ENCODE measurements around the gene CDC16.

The CDC16 gene

DNA sequence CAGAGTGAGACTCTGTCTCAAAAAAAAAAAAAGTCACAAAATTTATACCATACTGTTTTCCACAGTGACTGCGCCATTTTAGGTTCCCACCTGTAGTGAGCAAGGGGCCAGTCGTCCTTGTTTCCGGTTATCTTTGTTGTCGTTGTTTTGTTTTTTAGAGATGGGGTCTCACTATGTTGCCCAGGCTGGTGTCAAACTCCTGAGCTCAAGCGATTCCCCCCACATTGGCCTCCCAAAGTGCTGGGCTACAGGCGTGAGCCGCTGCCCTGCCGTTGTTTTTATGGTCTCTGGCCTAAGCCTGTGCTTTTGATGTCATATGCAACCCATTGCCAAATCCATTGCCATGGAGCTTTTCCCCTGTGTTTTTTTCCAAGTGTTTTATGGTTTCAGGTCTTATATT lies 50.0 kb downstream of the CDC16 start:
- Histone ChIP-seq H3K9me3 (ENCODE audit: control insufficient read depth, insufficient read depth, low read length) (no peaks in the 10 kb centered on the region), H3K36me3 (ENCODE audit: control insufficient read depth, insufficient read depth, low read length) (peaks cover 14% of the 10 kb centered on the region), H3K4me1 (ENCODE audit: control insufficient read depth, insufficient read depth, low read length) (no peaks in the 10 kb centered on the region), H3K9ac (ENCODE audit: low read depth, low read length) (no peak overlapping the region), H3K27me3 (ENCODE audit: control insufficient read depth, insufficient read depth, low read length) (no peaks in the 10 kb centered on the region), H3K4me3 (ENCODE audit: low read depth, low read length) (no peak overlapping the region)

DNA sequence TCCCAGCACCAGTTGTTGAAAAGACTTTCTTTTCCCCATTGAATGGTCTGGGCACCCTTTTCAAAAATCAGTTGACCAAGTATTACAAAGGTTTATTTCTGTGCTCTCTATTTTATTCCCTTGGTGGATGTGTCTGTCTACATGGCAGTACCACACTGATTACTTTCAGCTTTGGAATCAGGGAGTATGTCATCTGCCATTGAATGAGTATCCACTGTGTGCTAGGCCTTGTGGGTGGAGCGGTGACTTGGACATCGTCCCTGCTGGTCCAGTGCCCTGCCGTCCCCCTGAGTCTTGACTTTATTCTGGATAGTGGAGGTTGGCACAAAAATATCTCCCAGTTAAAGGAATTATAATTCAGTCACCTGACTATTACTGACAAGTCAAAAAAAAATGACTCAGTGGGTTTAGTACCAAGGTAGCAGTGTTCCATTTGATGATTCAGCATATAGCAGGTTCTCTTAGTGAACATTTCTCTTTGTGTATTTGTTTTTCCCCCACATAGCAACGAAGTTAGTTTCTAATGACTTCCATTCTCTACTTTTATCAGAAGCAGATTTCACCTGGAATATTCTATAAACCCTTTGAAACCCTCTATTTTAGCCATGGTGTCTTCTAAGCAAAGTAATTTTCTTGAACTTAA lies 50.6 kb downstream of the CDC16 start:
- peaks cover 14% of the 10 kb centered on the region for H3K36me3 ChIP-seq (ENCODE audit: control insufficient read depth, insufficient read depth, low read length)
- H3K9ac ChIP-seq (ENCODE audit: low read depth, low read length) = no peak overlapping the region
- no peaks in the 10 kb centered on the region for H3K4me1 ChIP-seq (ENCODE audit: control insufficient read depth, insufficient read depth, low read length)
- H3K4me3 ChIP-seq (ENCODE audit: low read depth, low read length) = no peak overlapping the region
- H3K9me3 ChIP-seq (ENCODE audit: control insufficient read depth, insufficient read depth, low read length) = no peaks in the 10 kb centered on the region
- no peaks in the 10 kb centered on the region for H3K27me3 ChIP-seq (ENCODE audit: control insufficient read depth, insufficient read depth, low read length)

DNA sequence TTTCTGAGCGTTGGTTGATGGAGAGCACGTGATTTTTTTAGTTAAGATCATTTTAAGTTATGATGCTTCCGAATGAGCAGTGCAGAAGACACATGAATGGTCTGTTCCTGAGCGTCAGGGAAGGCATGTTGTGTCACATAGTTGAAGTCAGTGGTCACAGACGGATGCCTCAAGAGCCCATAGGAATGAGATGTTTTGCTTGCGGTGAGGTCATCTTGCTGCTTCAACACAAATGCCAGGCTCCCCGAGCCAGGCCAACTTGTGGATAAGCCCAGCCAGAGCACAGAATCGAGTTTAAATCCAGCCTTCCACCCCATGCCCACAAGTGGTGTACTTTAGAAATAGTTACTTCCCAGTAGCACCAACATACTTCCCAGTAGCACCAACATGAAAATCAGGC lies 52.1 kb downstream of the CDC16 start:
- Histone ChIP-seq H3K27me3 (ENCODE audit: control insufficient read depth, insufficient read depth, low read length) (no peaks in the 10 kb centered on the region), H3K36me3 (ENCODE audit: control insufficient read depth, insufficient read depth, low read length) (peaks cover 14% of the 10 kb centered on the region), H3K9ac (ENCODE audit: low read depth, low read length) (no peak overlapping the region), H3K4me1 (ENCODE audit: control insufficient read depth, insufficient read depth, low read length) (no peaks in the 10 kb centered on the region), H3K9me3 (ENCODE audit: control insufficient read depth, insufficient read depth, low read length) (no peaks in the 10 kb centered on the region), H3K4me3 (ENCODE audit: low read depth, low read length) (no peak overlapping the region)

DNA sequence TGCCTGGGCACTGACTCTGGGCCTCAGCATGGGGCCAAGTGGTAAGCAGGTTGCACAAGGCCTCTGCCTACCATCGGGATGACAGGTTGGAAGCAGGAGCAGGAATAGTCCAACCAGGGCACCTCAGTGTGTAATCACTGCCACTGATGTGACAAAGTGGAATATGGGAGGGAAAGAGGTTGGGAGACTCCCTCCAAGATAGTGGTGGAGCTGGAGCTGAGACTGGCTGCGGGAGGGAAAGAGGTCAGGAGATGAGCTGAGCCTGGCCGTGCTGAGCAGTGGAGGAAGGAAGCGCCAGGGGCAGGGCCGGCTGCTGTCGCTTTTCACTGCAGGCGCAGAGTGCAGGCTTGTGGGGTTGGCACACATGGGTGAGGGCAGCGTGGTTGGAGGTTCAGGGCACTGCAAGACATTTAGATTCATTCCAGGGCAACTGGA lies 53.5 kb downstream of the CDC16 start:
- peaks cover 21% of the 10 kb centered on the region for H3K36me3 ChIP-seq (ENCODE audit: control insufficient read depth, insufficient read depth, low read length)
- no peak overlapping the region for H3K9ac ChIP-seq (ENCODE audit: low read depth, low read length)
- H3K4me1 ChIP-seq (ENCODE audit: control insufficient read depth, insufficient read depth, low read length) = no peaks in the 10 kb centered on the region
- H3K9me3 ChIP-seq (ENCODE audit: control insufficient read depth, insufficient read depth, low read length) = no peaks in the 10 kb centered on the region
- H3K4me3 ChIP-seq (ENCODE audit: low read depth, low read length) = no peak overlapping the region
- no peaks in the 10 kb centered on the region for H3K27me3 ChIP-seq (ENCODE audit: control insufficient read depth, insufficient read depth, low read length)

DNA sequence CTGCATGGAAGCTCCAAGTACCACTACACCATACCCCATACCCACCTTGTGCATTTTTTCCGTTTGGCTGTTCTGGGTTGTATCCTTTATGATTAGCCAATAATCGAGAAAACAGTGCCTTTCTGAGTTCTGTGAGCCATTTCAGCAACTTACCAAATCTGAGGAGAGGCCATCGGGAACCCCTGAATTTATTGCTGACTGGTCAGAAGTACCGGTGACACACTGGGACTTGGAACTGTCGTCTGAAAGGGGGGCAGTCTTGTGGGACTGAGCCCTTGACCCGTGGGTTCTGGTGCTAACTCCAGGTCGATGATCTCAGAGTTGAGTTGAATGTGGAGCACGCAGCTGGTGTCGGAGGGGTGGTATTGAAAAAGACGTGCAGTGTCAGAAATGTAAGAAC lies 61.8 kb downstream of the CDC16 start:
- peaks cover 14% of the 10 kb centered on the region for H3K36me3 ChIP-seq (ENCODE audit: control insufficient read depth, insufficient read depth, low read length)
- no peaks in the 10 kb centered on the region for H3K4me1 ChIP-seq (ENCODE audit: control insufficient read depth, insufficient read depth, low read length)
- no peak overlapping the region for H3K4me3 ChIP-seq (ENCODE audit: low read depth, low read length)
- no peaks in the 10 kb centered on the region for H3K27me3 ChIP-seq (ENCODE audit: control insufficient read depth, insufficient read depth, low read length)
- no peak overlapping the region for H3K9ac ChIP-seq (ENCODE audit: low read depth, low read length)
- no peaks in the 10 kb centered on the region for H3K9me3 ChIP-seq (ENCODE audit: control insufficient read depth, insufficient read depth, low read length)

DNA sequence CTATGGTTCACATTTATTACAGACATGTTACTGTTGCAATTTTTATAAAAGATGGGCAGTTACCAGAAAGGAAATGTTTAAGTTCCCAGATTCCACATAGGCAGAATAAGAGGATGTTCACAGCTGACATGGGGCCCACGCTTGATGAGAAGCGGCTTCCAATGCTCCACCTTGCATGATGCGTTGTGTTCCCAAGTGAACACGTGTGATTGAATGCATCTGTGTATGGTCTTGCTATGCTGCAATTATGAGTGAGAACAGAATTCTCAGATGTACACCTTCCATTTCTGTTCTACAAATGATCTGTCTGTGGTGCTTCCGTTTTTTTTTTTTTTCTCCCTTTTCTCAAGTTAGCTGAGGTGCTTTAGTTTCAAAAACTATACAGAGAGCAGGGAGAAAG lies 62.2 kb downstream of the CDC16 start:
- Histone ChIP-seq H3K4me1 (ENCODE audit: control insufficient read depth, insufficient read depth, low read length) (no peaks in the 10 kb centered on the region), H3K36me3 (ENCODE audit: control insufficient read depth, insufficient read depth, low read length) (peaks cover 17% of the 10 kb centered on the region), H3K9ac (ENCODE audit: low read depth, low read length) (no peak overlapping the region), H3K9me3 (ENCODE audit: control insufficient read depth, insufficient read depth, low read length) (no peaks in the 10 kb centered on the region), H3K4me3 (ENCODE audit: low read depth, low read length) (no peak overlapping the region), H3K27me3 (ENCODE audit: control insufficient read depth, insufficient read depth, low read length) (no peaks in the 10 kb centered on the region)

DNA sequence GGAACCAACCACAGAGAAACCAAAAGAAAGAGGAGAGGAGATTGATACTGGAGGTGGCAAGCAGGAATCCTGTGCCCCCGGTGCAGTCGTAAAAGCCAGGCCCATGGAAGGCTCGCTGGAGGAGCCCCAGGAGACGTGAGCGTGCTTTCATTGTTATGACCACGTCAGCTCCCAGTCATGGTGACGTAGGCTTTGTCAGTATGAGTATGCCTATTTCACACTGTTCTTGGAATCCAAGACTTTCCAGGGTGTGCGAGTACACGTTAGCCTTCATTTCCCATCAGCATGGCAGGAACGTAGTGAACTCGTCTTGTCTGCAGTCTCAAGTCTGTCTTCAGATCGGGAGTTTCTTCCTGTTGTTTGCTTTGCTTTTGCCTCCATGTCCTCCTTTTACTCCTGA lies 64.2 kb downstream of the CDC16 start:
- Histone ChIP-seq H3K4me3 (ENCODE audit: low read depth, low read length) (no peak overlapping the region), H3K36me3 (ENCODE audit: control insufficient read depth, insufficient read depth, low read length) (peaks cover 14% of the 10 kb centered on the region), H3K4me1 (ENCODE audit: control insufficient read depth, insufficient read depth, low read length) (no peaks in the 10 kb centered on the region)

DNA sequence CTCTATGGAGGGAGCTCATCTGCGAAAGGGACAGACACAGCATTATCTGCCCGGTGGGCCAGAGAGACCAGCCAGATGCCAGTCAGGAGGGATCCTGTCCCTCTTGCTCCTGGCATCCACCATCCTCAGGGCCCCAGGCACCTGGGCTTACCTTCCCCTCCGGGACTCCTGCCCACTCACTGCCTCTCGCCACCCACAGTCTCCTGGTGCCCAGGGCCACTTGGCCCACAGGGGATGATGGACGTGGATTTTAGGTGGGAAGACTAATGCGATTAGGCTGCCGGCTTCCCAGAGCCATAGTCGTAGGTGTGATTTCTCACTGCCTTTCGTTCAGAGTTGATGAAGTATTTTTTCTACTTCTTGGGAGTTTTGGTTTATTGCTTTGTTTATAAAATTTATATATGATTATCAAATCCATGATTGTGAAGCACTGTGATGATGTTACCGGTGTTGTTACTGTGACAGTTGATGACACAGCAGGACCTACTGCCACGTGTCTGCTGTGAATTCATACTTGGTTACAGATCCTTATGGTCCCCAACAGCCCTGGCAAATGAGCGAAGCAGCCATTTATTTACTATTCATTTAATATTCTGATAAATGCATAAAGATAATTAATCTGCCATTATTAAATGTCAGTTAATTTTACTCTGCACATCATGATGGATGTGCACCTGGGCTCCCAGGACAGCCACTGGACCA lies 65.1 kb downstream of the CDC16 start:
- no peaks in the 10 kb centered on the region for H3K27me3 ChIP-seq (ENCODE audit: control insufficient read depth, insufficient read depth, low read length)
- no peaks in the 10 kb centered on the region for H3K4me1 ChIP-seq (ENCODE audit: control insufficient read depth, insufficient read depth, low read length)
- H3K9ac ChIP-seq (ENCODE audit: low read depth, low read length) = no peak overlapping the region
- H3K36me3 ChIP-seq (ENCODE audit: control insufficient read depth, insufficient read depth, low read length) = peaks cover 18% of the 10 kb centered on the region
- H3K9me3 ChIP-seq (ENCODE audit: control insufficient read depth, insufficient read depth, low read length) = no peaks in the 10 kb centered on the region
- H3K4me3 ChIP-seq (ENCODE audit: low read depth, low read length) = no peak overlapping the region

More for the DNA sequence above, 64.2 kb downstream of the CDC16 start:
- no peaks in the 10 kb centered on the region for H3K27me3 ChIP-seq (ENCODE audit: control insufficient read depth, insufficient read depth, low read length)
- H3K9me3 ChIP-seq (ENCODE audit: control insufficient read depth, insufficient read depth, low read length) = no peaks in the 10 kb centered on the region
- no peak overlapping the region for H3K9ac ChIP-seq (ENCODE audit: low read depth, low read length)

DNA sequence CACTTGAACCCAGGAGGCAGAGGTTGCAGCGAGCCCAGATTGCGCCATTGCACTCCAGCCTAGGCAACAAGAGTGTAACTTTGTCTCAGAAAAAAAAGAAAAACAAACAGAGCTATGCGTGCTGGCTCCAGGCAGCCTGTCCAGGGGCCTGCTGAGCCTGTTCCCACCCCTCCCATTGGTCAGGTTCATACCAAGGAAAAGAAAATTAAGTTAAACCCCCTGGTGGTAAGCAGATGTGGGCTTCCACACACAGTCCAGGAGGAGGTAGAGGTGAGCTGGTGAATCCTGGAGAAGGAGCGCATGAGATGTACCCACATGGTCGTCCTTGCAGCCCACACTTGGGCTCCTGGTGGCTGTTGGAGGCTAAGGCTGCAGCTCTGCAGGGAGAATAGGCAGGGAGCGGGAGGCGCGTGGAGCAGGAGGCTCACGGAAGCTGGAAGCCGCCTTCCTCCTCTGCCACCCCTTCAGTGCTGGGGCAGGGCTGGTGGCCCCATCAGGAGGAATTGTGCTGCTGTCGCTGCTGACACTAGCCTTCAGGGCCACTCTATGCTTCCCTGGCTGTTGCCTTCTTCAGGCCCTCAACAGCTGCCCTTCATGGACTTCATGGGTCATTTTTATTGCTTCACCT lies 69.1 kb downstream of the CDC16 start:
- H3K27me3 ChIP-seq (ENCODE audit: control insufficient read depth, insufficient read depth, low read length) = no peaks in the 10 kb centered on the region
- H3K9me3 ChIP-seq (ENCODE audit: control insufficient read depth, insufficient read depth, low read length) = no peaks in the 10 kb centered on the region
- H3K4me1 ChIP-seq (ENCODE audit: control insufficient read depth, insufficient read depth, low read length) = no peaks in the 10 kb centered on the region
- no peak overlapping the region for H3K9ac ChIP-seq (ENCODE audit: low read depth, low read length)
- H3K4me3 ChIP-seq (ENCODE audit: low read depth, low read length) = no peak overlapping the region
- H3K36me3 ChIP-seq (ENCODE audit: control insufficient read depth, insufficient read depth, low read length) = peaks cover 18% of the 10 kb centered on the region

DNA sequence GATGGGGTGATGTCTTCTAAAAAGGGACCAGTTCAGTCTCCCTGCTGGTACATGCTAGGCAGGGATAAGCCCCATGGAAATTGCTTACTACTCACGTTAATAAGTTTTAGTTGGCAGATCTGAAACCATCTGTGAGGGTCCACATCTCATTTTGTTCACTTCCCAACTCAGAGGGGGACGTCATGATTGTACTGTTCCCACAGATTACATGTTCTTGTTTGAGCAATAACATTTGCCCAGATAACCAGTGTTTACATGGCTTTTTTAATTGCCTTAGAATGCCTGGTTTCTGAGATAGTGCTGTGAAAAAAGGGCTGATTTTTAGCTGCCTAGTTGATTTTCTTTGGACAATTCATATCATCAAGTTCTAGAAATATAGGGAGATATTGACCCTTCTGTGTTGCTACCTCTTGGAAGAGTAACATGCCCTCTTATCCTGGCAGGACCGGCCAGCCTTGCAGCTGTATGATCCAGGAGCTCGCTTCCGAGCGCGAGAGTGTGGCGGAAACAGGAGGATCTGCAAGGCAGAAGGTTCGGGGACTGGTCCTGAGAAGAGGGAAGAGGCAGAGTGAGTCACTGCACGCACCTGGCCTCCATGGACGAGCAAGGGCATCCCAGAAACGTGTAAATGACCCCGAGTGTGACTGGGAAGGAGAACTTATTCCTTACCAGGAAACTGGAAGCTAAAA lies 69.8 kb downstream of the CDC16 start:
- Histone ChIP-seq H3K27me3 (ENCODE audit: control insufficient read depth, insufficient read depth, low read length) (no peaks in the 10 kb centered on the region), H3K4me3 (ENCODE audit: low read depth, low read length) (no peak overlapping the region), H3K36me3 (ENCODE audit: control insufficient read depth, insufficient read depth, low read length) (peaks cover 14% of the 10 kb centered on the region), H3K9me3 (ENCODE audit: control insufficient read depth, insufficient read depth, low read length) (no peaks in the 10 kb centered on the region), H3K4me1 (ENCODE audit: control insufficient read depth, insufficient read depth, low read length) (no peaks in the 10 kb centered on the region), H3K9ac (ENCODE audit: low read depth, low read length) (no peak overlapping the region)

DNA sequence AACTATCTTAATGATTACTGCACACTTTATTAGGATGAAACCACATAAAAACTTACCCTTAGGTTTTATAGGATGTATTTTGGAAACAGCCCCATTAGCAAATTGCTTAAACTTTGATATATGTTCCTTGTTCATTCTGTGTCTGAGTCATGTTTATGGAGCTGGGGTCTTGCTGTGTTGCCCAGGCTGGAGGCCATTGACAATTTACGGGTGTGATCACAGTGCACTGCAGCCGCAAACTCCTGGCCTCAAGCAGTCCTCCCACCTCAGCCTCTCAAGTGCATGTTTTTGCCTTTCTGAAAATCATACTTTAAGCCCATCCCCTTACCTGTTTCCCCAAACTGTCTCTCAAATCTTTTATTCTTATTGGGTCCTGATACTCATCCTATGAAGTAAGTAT lies 74.4 kb downstream of the CDC16 start:
- Histone ChIP-seq H3K9me3 (ENCODE audit: control insufficient read depth, insufficient read depth, low read length) (no peaks in the 10 kb centered on the region), H3K36me3 (ENCODE audit: control insufficient read depth, insufficient read depth, low read length) (peaks cover 3% of the 10 kb centered on the region), H3K9ac (ENCODE audit: low read depth, low read length) (no peak overlapping the region), H3K27me3 (ENCODE audit: control insufficient read depth, insufficient read depth, low read length) (no peaks in the 10 kb centered on the region), H3K4me3 (ENCODE audit: low read depth, low read length) (no peak overlapping the region), H3K4me1 (ENCODE audit: control insufficient read depth, insufficient read depth, low read length) (no peaks in the 10 kb centered on the region)

Data from iPS-15b (cell line).